Osteoblast (primary cell): ENCODE measurements around the gene HAS3. TPM values are rescaled to one million over a fixed set of nuclear protein-coding genes. Genes with fewer than 3 reads are reported as not detected.
"Not testable (repeated sequence)": the region's sequence is repeated elsewhere in the genome, so short reads cannot be mapped to it uniquely, and the experiment has no call there.

Experiments
- DNase-seq: peaks from one replicate; pipeline ENCODE4 v3.0.0; 2011; ENCODE audit warnings: low spot score, mixed read lengths; ENCODE audit not compliant: insufficient read length; ENCODE audit errors: missing footprints
- H2AFZ ChIP-seq: 2 replicates; pipeline ENCODE4 v1.6.0; 2011; ENCODE audit warnings: mild to moderate bottlenecking, low read length
- H3K27ac ChIP-seq: 2 replicates; pipeline ENCODE4 v1.5.1; 2011; ENCODE audit warnings: mild to moderate bottlenecking, low read depth, low read length, moderate library complexity
- H3K27me3 ChIP-seq: 2 replicates; pipeline ENCODE4 v1.6.0; 2012; ENCODE audit warnings: mild to moderate bottlenecking, control low read depth, inconsistent platforms, low read length, moderate library complexity; ENCODE audit not compliant: insufficient read depth
- H3K36me3 ChIP-seq: 2 replicates; pipeline ENCODE4 v1.5.1; 2011; ENCODE audit warnings: mild to moderate bottlenecking, low read length, control low read depth, moderate library complexity; ENCODE audit not compliant: insufficient read depth
- H3K4me1 ChIP-seq: 2 replicates; pipeline ENCODE4 v1.5.1; 2011; ENCODE audit warnings: mild to moderate bottlenecking, low read length, control low read depth, moderate library complexity; ENCODE audit not compliant: insufficient read depth
- H3K4me2 ChIP-seq: 2 replicates; pipeline ENCODE4 v1.6.0; 2011; ENCODE audit warnings: mild to moderate bottlenecking, low read length; ENCODE audit not compliant: insufficient read depth
- H3K4me3 ChIP-seq: fragments of 200-600 bp; sonication (generic); 3 replicates; pipeline ENCODE4 v1.5.1; 2012; ENCODE audit warnings: mild to moderate bottlenecking, low read length, inconsistent platforms; ENCODE audit not compliant: insufficient read depth
- H3K79me2 ChIP-seq: 2 replicates; pipeline ENCODE4 v1.6.0; 2012; ENCODE audit warnings: mild to moderate bottlenecking, low read length, control low read depth, inconsistent platforms; ENCODE audit not compliant: insufficient read depth
- H3K9me3 ChIP-seq: 2 replicates; pipeline ENCODE4 v1.5.1; 2011; ENCODE audit warnings: low read depth, low read length, control low read depth
- H4K20me1 ChIP-seq: 2 replicates; pipeline ENCODE4 v1.6.0; 2012; ENCODE audit warnings: mild to moderate bottlenecking, low read length, control low read depth; ENCODE audit not compliant: insufficient read depth
- CTCF ChIP-seq: IDR thresholded peaks from 2 replicates; pipeline ENCODE4 v1.5.1; 2011; ENCODE audit warnings: mild to moderate bottlenecking, low read depth, low read length, moderate library complexity; ENCODE audit errors: extremely low read depth
- total RNA-seq: library from RNA; depleted of rRNA; stranded (reverse); fragments of >200 nt; gene quantifications from 2 replicates; pipeline ENCODE4 v1.2.3, GENCODE V29; 2012

Gene HAS3
- total RNA-seq, 1 donor = 1.4 TPM

DNA sequence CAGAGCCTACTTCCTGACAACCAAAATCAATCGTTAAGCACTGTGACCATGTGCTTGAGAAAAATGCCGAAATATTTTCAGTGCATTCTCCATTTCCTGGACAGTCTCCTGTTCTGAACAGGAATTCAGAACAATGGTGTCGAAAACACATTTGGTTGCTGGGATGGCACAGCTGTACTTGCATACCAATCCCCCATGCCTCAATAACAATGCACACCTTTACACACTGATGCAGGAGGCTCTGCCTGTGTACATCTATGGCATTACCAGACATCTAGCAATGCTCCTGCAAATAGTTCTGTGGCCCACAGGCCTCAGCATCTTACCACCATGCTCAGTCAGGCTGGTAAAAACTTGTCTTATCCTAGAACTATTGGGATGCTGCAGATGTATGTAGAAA lies 20.8 kb downstream of the HAS3 start:
- Histone ChIP-seq H4K20me1 (peaks cover 34% of the 10 kb centered on the region), H3K27ac (no peak overlapping the region), H3K27me3 (no peaks in the 10 kb centered on the region), H3K36me3 (peaks cover 5% of the 10 kb centered on the region), H3K9me3 (no peaks in the 10 kb centered on the region), H3K4me2 (no peak overlapping the region), H2AFZ (no peak overlapping the region), H3K4me3 (no peak overlapping the region), H3K4me1 (peaks cover 10% of the 10 kb centered on the region), H3K79me2 (peaks cover 78% of the 10 kb centered on the region)
- TF ChIP-seq CTCF = no peak
- no peak for DNase-seq

- H3K4me3 ChIP-seq, DNase-seq, H3K4me2 ChIP-seq, H3K27me3 ChIP-seq, H2AFZ ChIP-seq, H3K27ac ChIP-seq, H3K36me3 ChIP-seq, H3K9me3 ChIP-seq: not testable (repeated sequence)
- Histone ChIP-seq H4K20me1 (peaks cover 34% of the 10 kb centered on the region), H3K79me2 (peaks cover 84% of the 10 kb centered on the region), H3K4me1 (peaks cover 10% of the 10 kb centered on the region)
Measured at GRCh38 chr16:69126801-69127200, 21.3 kb downstream of the HAS3 start.

DNA sequence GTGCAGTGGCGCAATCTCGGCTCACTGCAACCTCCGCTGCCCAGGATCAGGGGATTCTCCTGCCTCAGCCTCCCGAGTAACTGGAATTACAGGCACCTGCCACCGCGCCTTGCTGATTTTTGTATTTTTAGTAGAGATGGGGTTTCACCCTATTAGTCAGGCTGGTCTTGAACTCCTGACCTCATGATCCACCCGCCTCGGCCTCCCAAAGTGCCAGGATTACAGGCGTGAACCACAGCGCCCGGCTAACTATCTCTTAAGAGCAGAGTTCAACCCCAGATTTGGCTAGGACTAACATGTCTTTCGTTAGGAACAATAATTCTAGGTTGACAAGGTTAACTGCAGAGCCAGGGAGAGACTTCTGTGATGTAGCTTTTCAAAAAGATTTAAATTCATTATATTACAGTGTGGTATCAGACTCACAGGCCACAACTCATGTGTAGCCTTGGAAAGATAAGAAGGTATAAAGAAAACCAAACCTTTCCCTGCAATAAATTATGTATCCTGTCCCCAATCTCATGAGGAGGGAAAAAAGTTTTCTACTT lies 22.6 kb downstream of the HAS3 start:
- Histone ChIP-seq H3K36me3 (peaks cover 5% of the 10 kb centered on the region), H3K9me3 (no peaks in the 10 kb centered on the region), H3K4me2 (no peak overlapping the region), H2AFZ (no peak overlapping the region), H3K27me3 (no peaks in the 10 kb centered on the region), H4K20me1 (peaks cover 32% of the 10 kb centered on the region), H3K79me2 (peaks cover 91% of the 10 kb centered on the region), H3K4me3 (no peak overlapping the region), H3K27ac (no peak overlapping the region), H3K4me1 (peaks cover 12% of the 10 kb centered on the region)
- TF ChIP-seq CTCF = no peak
- DNase-seq = no peak

DNA sequence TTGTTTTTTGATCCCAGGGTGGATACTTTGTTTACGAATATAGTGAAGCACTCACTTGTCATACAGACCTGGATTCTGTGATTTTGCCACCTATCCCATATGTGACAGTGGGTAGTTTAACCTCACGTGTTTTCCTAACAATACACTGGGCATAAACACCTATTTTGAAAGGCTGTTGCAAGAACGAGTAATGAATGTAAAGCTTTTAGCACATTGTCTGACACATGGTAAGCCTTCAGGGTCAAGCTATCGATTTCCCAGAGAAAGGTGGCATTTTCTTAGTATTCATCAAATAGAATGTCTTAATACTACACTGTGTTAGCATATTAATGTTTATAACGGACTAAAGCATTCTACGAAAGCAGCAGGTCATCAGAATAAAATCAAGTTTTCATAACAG lies 25.0 kb downstream of the HAS3 start:
- DNase-seq = peak; percentile 82
- Histone ChIP-seq H3K79me2 (peaks cover 95% of the 10 kb centered on the region), H3K27ac (peak overlapping the region; percentile 17), H3K4me2 (peak overlapping the region; percentile 94), H3K4me1 (peaks cover 25% of the 10 kb centered on the region), H3K4me3 (peak overlapping the region; percentile 98), H3K9me3 (no peaks in the 10 kb centered on the region), H4K20me1 (peaks cover 22% of the 10 kb centered on the region), H3K36me3 (peaks cover 5% of the 10 kb centered on the region), H3K27me3 (no peaks in the 10 kb centered on the region), H2AFZ (no peak overlapping the region)
- TF ChIP-seq CTCF = no peak
